Neural cell (in vitro differentiated cells): ENCODE data around the gene GAS2L3. TPM values are rescaled to one million over a fixed set of nuclear protein-coding genes. Genes with fewer than 3 reads are reported as not detected.

Experiments
- H2AFZ ChIP-seq: fragments of 200-600, 300-800 bp; sonication (generic), shearing (Covaris generic); 2 replicates; pipeline ENCODE4 v1.6.0; 2014; ENCODE audit warnings: low read depth, mild to moderate bottlenecking, antibody characterized with exemption, low read length, moderate library complexity
- H3F3A ChIP-seq: fragments of 200-600 bp; shearing (Covaris generic); 2 replicates; pipeline ENCODE4 v1.6.1; 2016; ENCODE audit warnings: mild to moderate bottlenecking, moderate library complexity, mixed read lengths, antibody characterized with exemption, low read length; ENCODE audit not compliant: insufficient read depth, poor library complexity, severe bottlenecking
- H3K27ac ChIP-seq: fragments of 200-600, 300-800 bp; sonication (generic), shearing (Covaris generic); 2 replicates; pipeline ENCODE4 v1.5.1; 2014; ENCODE audit warnings: mild to moderate bottlenecking, low read length, moderate library complexity
- H3K27me3 ChIP-seq: fragments of 300-800, 200-600 bp; sonication (generic), shearing (Covaris generic); 2 replicates; pipeline ENCODE4 v1.6.0; 2014; ENCODE audit warnings: mild to moderate bottlenecking, low read depth, low read length, moderate library complexity; ENCODE audit not compliant: insufficient read depth
- H3K36me3 ChIP-seq: fragments of 300-800, 200-600 bp; sonication (generic), shearing (Covaris generic); 2 replicates; pipeline ENCODE4 v1.5.1; 2014; ENCODE audit warnings: mild to moderate bottlenecking, antibody characterized with exemption, low read length, moderate library complexity; ENCODE audit not compliant: insufficient read depth
- H3K4me2 ChIP-seq: fragments of 300-800, 200-600 bp; sonication (generic), shearing (Covaris generic); 2 replicates; pipeline ENCODE4 v1.6.0; 2014; ENCODE audit warnings: mild to moderate bottlenecking, low read length
- H3K4me3 ChIP-seq: fragments of 300-800, 200-600 bp; sonication (generic), shearing (Covaris generic); 2 replicates; pipeline ENCODE4 v1.5.1; 2014; ENCODE audit warnings: mild to moderate bottlenecking, low read length, moderate library complexity
- H3K79me2 ChIP-seq: fragments of 200-600 bp; shearing (Covaris generic); replicated peaks from 2 replicates; pipeline ENCODE4 v1.6.0; 2014; ENCODE audit warnings: mild to moderate bottlenecking, low read length, moderate library complexity; ENCODE audit not compliant: insufficient read depth
- H3K9ac ChIP-seq: fragments of 300-800, 200-600 bp; sonication (generic), shearing (Covaris generic); 2 replicates; pipeline ENCODE4 v1.6.1; 2016; ENCODE audit warnings: mild to moderate bottlenecking, low read length, mixed read lengths
- H3K9me2 ChIP-seq: fragments of 200-600 bp; shearing (Covaris generic); 2 replicates; pipeline ENCODE4 v1.6.1; 2016; ENCODE audit warnings: mild to moderate bottlenecking, low read length, mixed read lengths; ENCODE audit not compliant: insufficient read depth
- H3K9me3 ChIP-seq: fragments of 200-600, 300-800 bp; sonication (generic), shearing (Covaris generic); 2 replicates; pipeline ENCODE4 v1.6.1; 2016; ENCODE audit warnings: mild to moderate bottlenecking, mixed run types, low read length, moderate library complexity, mixed read lengths
- H4K20me1 ChIP-seq: fragments of 200-600 bp; shearing (Covaris generic); 2 replicates; pipeline ENCODE4 v1.6.1; 2016; ENCODE audit warnings: mild to moderate bottlenecking, mixed run types; ENCODE audit not compliant: insufficient read depth
- CTCF ChIP-seq: fragments of 450-650 bp; IDR thresholded peaks from 2 replicates; pipeline ENCODE4 v1.5.1; 2014; ENCODE audit warnings: antibody characterized with exemption, mild to moderate bottlenecking, moderate library complexity; ENCODE audit not compliant: poor library complexity, severe bottlenecking
- EP300 ChIP-seq: fragments of 450-650 bp; conservative IDR thresholded peaks from 2 replicates; pipeline ENCODE4 v1.6.1; 2014; ENCODE audit warnings: antibody characterized with exemption, mild to moderate bottlenecking, moderate library complexity; ENCODE audit not compliant: poor library complexity, severe bottlenecking
- EZH2 ChIP-seq: fragments of 200-600, 300-800 bp; shearing (Covaris generic), sonication (generic); IDR thresholded peaks from 2 replicates; pipeline ENCODE4 v1.6.1; 2014; ENCODE audit warnings: antibody characterized with exemption, low read length, borderline replicate concordance, mild to moderate bottlenecking; ENCODE audit not compliant: insufficient read depth, poor library complexity, severe bottlenecking
- MXI1 ChIP-seq: fragments of 450-650 bp; conservative IDR thresholded peaks from 2 replicates; pipeline ENCODE4 v1.6.1; 2014; ENCODE audit warnings: antibody characterized with exemption, mild to moderate bottlenecking; ENCODE audit not compliant: poor library complexity, severe bottlenecking
- POLR2AphosphoS5 ChIP-seq: IDR thresholded peaks from 2 replicates; pipeline ENCODE4 v1.6.1; 2012
- RAD21 ChIP-seq: fragments of 450-650 bp; conservative IDR thresholded peaks from 2 replicates; pipeline ENCODE4 v1.6.1; 2014; ENCODE audit warnings: antibody characterized with exemption, mild to moderate bottlenecking, moderate library complexity
- REST ChIP-seq: IDR thresholded peaks from 2 replicates; pipeline ENCODE4 v1.6.1; 2012; ENCODE audit warnings: borderline replicate concordance
- SMC3 ChIP-seq: fragments of 450-650 bp; conservative IDR thresholded peaks from 2 replicates; pipeline ENCODE4 v1.6.1; 2014; ENCODE audit warnings: antibody characterized with exemption, mild to moderate bottlenecking, moderate library complexity; ENCODE audit not compliant: poor library complexity
- TAF1 ChIP-seq: IDR thresholded peaks from 2 replicates; pipeline ENCODE4 v1.6.1; 2012; ENCODE audit warnings: low read depth
- polyA plus RNA-seq: library from polyadenylated mRNA; depleted of rRNA; stranded (reverse); fragments of >200 nt; gene quantifications from 2 replicates; pipeline ENCODE4 v1.2.3, GENCODE V29; 2014

The GAS2L3 gene
- polyA plus RNA-seq, 1 donor from 2014 or later: 0.67 TPM

GRCh38 chr12:100545092-100545491, 28.4 kb upstream of the GAS2L3 start:
- no peaks in the 10 kb centered on the region for H3K27me3 ChIP-seq
- no peaks in the 10 kb centered on the region for H4K20me1 ChIP-seq
- no peak overlapping the region for H3K4me3 ChIP-seq
- no peaks in the 10 kb centered on the region for H3K36me3 ChIP-seq
- TF ChIP-seq CTCF (no peak), SMC3 (no peak), REST (no peak), RAD21 (no peak), MXI1 (no peak)
- no peak overlapping the region for H3K27ac ChIP-seq
- H3K9ac ChIP-seq: no peak overlapping the region
- H3K4me2 ChIP-seq: no peak overlapping the region
- H2AFZ ChIP-seq: no peak overlapping the region
- no peaks in the 10 kb centered on the region for H3F3A ChIP-seq
- no peaks in the 10 kb centered on the region for H3K9me3 ChIP-seq
- H3K9me2 ChIP-seq: no peaks in the 10 kb centered on the region
- no peaks in the 10 kb centered on the region for H3K79me2 ChIP-seq

- H3K36me3 ChIP-seq: no peaks in the 10 kb centered on the region
- H3K79me2 ChIP-seq: no peaks in the 10 kb centered on the region
- H3K27me3 ChIP-seq: no peaks in the 10 kb centered on the region
- H3K9me3 ChIP-seq: no peaks in the 10 kb centered on the region
- no peaks in the 10 kb centered on the region for H3F3A ChIP-seq
- no peaks in the 10 kb centered on the region for H4K20me1 ChIP-seq
- no peak overlapping the region for H2AFZ ChIP-seq
- TF ChIP-seq EP300: no peak
- no peak for TF ChIP-seq REST
- no peak for TF ChIP-seq EZH2
- no peak for TF ChIP-seq POLR2AphosphoS5
- no peak for TF ChIP-seq SMC3
- no peak for TF ChIP-seq CTCF
- no peak for TF ChIP-seq MXI1
- TF ChIP-seq TAF1: no peak
- TF ChIP-seq RAD21: no peak
- H3K4me3 ChIP-seq: no peak overlapping the region
- no peaks in the 10 kb centered on the region for H3K9me2 ChIP-seq
- no peak overlapping the region for H3K9ac ChIP-seq
- no peak overlapping the region for H3K4me2 ChIP-seq
- no peak overlapping the region for H3K27ac ChIP-seq
Measured at GRCh38 chr12:100553936-100554335, 19.5 kb upstream of the GAS2L3 start.
